HCT116 (cell line): ENCODE measurements around the gene ACTR3. TPM values are rescaled to one million over a fixed set of nuclear protein-coding genes. Genes with fewer than 3 reads are reported as not detected.

Experiments
- ATAC-seq: fragments of 200-7000 bp; cut with Tn5 transposase; 2 replicates; pipeline ENCODE4 v1.9.1; 2020; ENCODE audit warnings: mild to moderate bottlenecking, moderate library complexity
- BruUV-seq: library from RNA; stranded (reverse); fragments of 400-500 nt; replicated peaks from 2 replicates; lab custom pipeline; 2021; lab: Mats Ljungman, UMichigan
- CTCF ChIA-PET: fragments of 300-600 bp; sonication (Branson Sonifier 250); formaldehyde crosslinking; loops from one replicate; lab custom pipeline; 2021; ENCODE audit warnings: antibody characterized with exemption; lab: Charles Lee
- POLR2A ChIA-PET: fragments of 300-600, 350-600 bp; sonication (Branson Sonifier 250); formaldehyde crosslinking; loops from one replicate; lab custom pipeline; 2021; ENCODE audit warnings: antibody characterized with exemption; lab: Charles Lee
- RAD21 ChIA-PET, 2 experiments: fragments of 300-600 bp; sonication (Branson Sonifier 250); formaldehyde crosslinking; loops; one replicate each; lab custom pipeline; 2023; ENCODE audit warnings: low total read pairs in 2 of 2; ENCODE audit not compliant: uncharacterized antibody in 2 of 2, unreplicated experiment in 2 of 2, low non-redundant PET in 1 of 2; lab: Charles Lee
- DNase-seq: peaks from one replicate; pipeline ENCODE4 v3.0.0-alpha.2; 2010; ENCODE audit warnings: low read depth, low spot score
- H2AFZ ChIP-seq: fragments of 200-600 bp; shearing (Covaris generic), sonication (generic); 2 replicates; pipeline ENCODE4 v1.6.1; 2017; ENCODE audit warnings: low read depth, mixed run types, mixed read lengths, antibody characterized with exemption, low read length; ENCODE audit not compliant: poor library complexity, severe bottlenecking
- H3K27ac ChIP-seq: 2 replicates; pipeline ENCODE4 v1.5.1; 2012; ENCODE audit warnings: low read depth, low read length
- H3K27me3 ChIP-seq: fragments of 200-600 bp; sonication (generic); 2 replicates; pipeline ENCODE4 v1.6.1; 2016; ENCODE audit warnings: mixed run types, low read length, mixed read lengths; ENCODE audit not compliant: insufficient read depth
- H3K36me3 ChIP-seq, 2 experiments: fragments of 200-500 bp in 1 of 2; fragments of 200-600 bp in 1 of 2; sonication (Bioruptor generic) in 1 of 2; sonication (generic) in 1 of 2; 2 replicates each; pipeline versions ENCODE4 v1.5.1 to v1.6.1; 2014 to 2016; ENCODE audit warnings: low read length in 2 of 2, inconsistent platforms in 1 of 2, mixed read lengths in 1 of 2, mixed run types in 1 of 2; ENCODE audit not compliant: insufficient read depth in 2 of 2, control insufficient read depth in 1 of 2
- H3K4me1 ChIP-seq, 2 experiments: fragments of 200-600 bp in 1 of 2; sonication (generic) in 1 of 2; 2 replicates each; pipeline versions ENCODE4 v1.5.1 to v1.6.1; 2012 to 2017; ENCODE audit warnings: low read length in 2 of 2, inconsistent platforms in 1 of 2, mild to moderate bottlenecking in 1 of 2, mixed read lengths in 1 of 2, mixed run types in 1 of 2, moderate library complexity in 1 of 2; ENCODE audit not compliant: insufficient read depth in 2 of 2, control insufficient read depth in 1 of 2
- H3K4me2 ChIP-seq: fragments of 200-600 bp; sonication (generic); 2 replicates; pipeline ENCODE4 v1.6.1; 2017; ENCODE audit warnings: mixed run types, low read length, mixed read lengths
- H3K4me3 ChIP-seq, 2 experiments: fragments of 200-600 bp in 1 of 2; sonication (generic) in 1 of 2; replicated peaks in 1 of 2; 2 replicates each; pipeline ENCODE4 v1.5.1; 2011 to 2016; ENCODE audit warnings: low read length in 2 of 2, control low read depth in 1 of 2, low read depth in 1 of 2, mild to moderate bottlenecking in 1 of 2, mixed read lengths in 1 of 2, mixed run types in 1 of 2
- H3K79me2 ChIP-seq: fragments of 200-600 bp; sonication (generic); 2 replicates; pipeline ENCODE4 v1.6.1; 2017; ENCODE audit warnings: mild to moderate bottlenecking, mixed run types, low read length, moderate library complexity, mixed read lengths; ENCODE audit not compliant: insufficient read depth
- H3K9ac ChIP-seq: fragments of 200-600 bp; sonication (generic); 2 replicates; pipeline ENCODE4 v1.6.1; 2016; ENCODE audit warnings: low read length, mixed read lengths
- H3K9me2 ChIP-seq: fragments of 200-600 bp; sonication (generic), shearing (Covaris generic); 2 replicates; pipeline ENCODE4 v1.6.1; 2017; ENCODE audit warnings: mixed run types, mild to moderate bottlenecking, moderate library complexity; ENCODE audit not compliant: insufficient read depth
- H3K9me3 ChIP-seq, 2 experiments: fragments of 200-500 bp in 1 of 2; fragments of 200-600 bp in 1 of 2; sonication (Bioruptor generic) in 1 of 2; sonication (generic) in 1 of 2; 2 replicates each; pipeline ENCODE4 v1.6.1; 2014 to 2017; ENCODE audit warnings: low read length in 2 of 2, mixed read lengths in 2 of 2, inconsistent platforms in 1 of 2, low read depth in 1 of 2, mild to moderate bottlenecking in 1 of 2, mixed run types in 1 of 2, moderate library complexity in 1 of 2; ENCODE audit not compliant: control insufficient read depth in 1 of 2, insufficient read depth in 1 of 2
- H4K20me1 ChIP-seq: fragments of 200-600 bp; sonication (generic), shearing (Covaris generic); 2 replicates; pipeline ENCODE4 v1.6.1; 2017; ENCODE audit warnings: mixed run types, mild to moderate bottlenecking, moderate library complexity; ENCODE audit not compliant: insufficient read depth
- ELF1 ChIP-seq: IDR thresholded peaks from 2 replicates; pipeline ENCODE4 v1.6.1; 2012; ENCODE audit warnings: low read depth, borderline replicate concordance
- EZH2phosphoT487 ChIP-seq: fragments of 200-600 bp; IDR thresholded peaks from 2 replicates; pipeline ENCODE4 v1.6.1; 2018; ENCODE audit warnings: antibody characterized with exemption, borderline replicate concordance
- FOSL1 ChIP-seq: IDR thresholded peaks from 2 replicates; pipeline ENCODE4 v1.6.1; 2012; ENCODE audit warnings: low read depth
- POLR2A ChIP-seq: IDR thresholded peaks from 2 replicates; pipeline ENCODE4 v1.7.0; 2011; ENCODE audit warnings: borderline replicate concordance; ENCODE audit not compliant: insufficient read depth, insufficient read length; ENCODE audit errors: extremely low read depth
- POLR2AphosphoS5 ChIP-seq: IDR thresholded peaks from 2 replicates; pipeline ENCODE4 v1.6.1; 2011; ENCODE audit warnings: mild to moderate bottlenecking, low read depth, low read length, moderate library complexity
- SIN3A ChIP-seq: IDR thresholded peaks from 2 replicates; pipeline ENCODE4 v1.6.1; 2012; ENCODE audit warnings: low read depth
- SP1 ChIP-seq: IDR thresholded peaks from 2 replicates; pipeline ENCODE4 v1.6.1; 2012; ENCODE audit warnings: low read depth
- TCF7L2 ChIP-seq: IDR thresholded peaks from 2 replicates; pipeline ENCODE4 v1.7.0; 2011; ENCODE audit warnings: borderline replicate concordance, inconsistent platforms; ENCODE audit not compliant: insufficient read depth, insufficient read length; ENCODE audit errors: extremely low read depth
- YY1 ChIP-seq: IDR thresholded peaks from 2 replicates; pipeline ENCODE4 v1.6.1; 2011; ENCODE audit warnings: low read length, low read depth, moderate library complexity, mild to moderate bottlenecking; ENCODE audit not compliant: insufficient replicate concordance; ENCODE audit errors: extremely low read depth
- ZNF274 ChIP-seq: fragments of 200-500 bp; sonication (Bioruptor generic); IDR thresholded peaks from 2 replicates; pipeline ENCODE4 v1.6.1; 2014; ENCODE audit warnings: mild to moderate bottlenecking, low read depth, low read length, inconsistent platforms
- intact Hi-C: fragments of 100-400 bp; cut with micrococcal nuclease; formaldehyde crosslinking; loops from 2 replicates; pipeline ENCODE4 v1.10.0; 2022
- total RNA-seq: library from RNA; stranded (reverse); gene quantifications from one replicate; pipeline ENCODE4 v1.2.1, GENCODE V29; 2021; ENCODE audit not compliant: unreplicated experiment
- TF ChIP-seq, protein P1 (sequence below), 3 experiments: fragments of 200-600 bp in 1 of 3; sonication (generic) in 1 of 3; IDR thresholded peaks in 2 of 3; conservative IDR thresholded peaks in 1 of 3; 2 replicates each; pipeline ENCODE4 v1.5.1; 2012 to 2017; ENCODE audit warnings: low read depth in 2 of 3, low read length in 2 of 3, antibody characterized with exemption in 1 of 3, borderline replicate concordance in 1 of 3, control low read depth in 1 of 3, mild to moderate bottlenecking in 1 of 3, mixed read lengths in 1 of 3, mixed run types in 1 of 3, moderate library complexity in 1 of 3; ENCODE audit not compliant: insufficient read depth in 1 of 3

The ACTR3 gene
- total RNA-seq, 1 experiment from 2014 or later = 232 TPM

DNA sequence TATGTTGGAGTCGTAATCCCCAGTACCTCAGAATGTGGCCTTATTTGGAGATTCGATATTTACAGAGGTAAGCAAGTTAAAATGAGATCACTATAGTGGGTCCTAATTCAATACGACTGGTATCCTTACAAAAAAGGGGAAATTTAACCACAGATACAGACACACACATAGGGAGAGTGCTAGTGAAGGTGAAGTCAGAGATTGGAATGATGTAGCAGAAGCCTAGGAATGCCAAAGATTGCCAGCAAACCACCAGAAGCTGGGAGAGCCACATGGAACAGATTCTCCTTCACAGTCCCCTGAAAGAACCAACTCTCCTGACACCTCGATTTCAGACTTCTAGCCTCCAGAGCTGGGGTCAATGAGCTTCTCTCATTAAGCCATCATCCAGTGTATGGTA is 17.7 kb upstream of the ACTR3 start:
- TF ChIP-seq POLR2AphosphoS5 (no peak), ZNF274 (no peak), SP1 (no peak), TCF7L2 (no peak), YY1 (no peak), SIN3A (no peak), POLR2A (no peak), ELF1 (no peak), EZH2phosphoT487 (no peak), FOSL1 (no peak)
- TF ChIP-seq, protein P1, sequence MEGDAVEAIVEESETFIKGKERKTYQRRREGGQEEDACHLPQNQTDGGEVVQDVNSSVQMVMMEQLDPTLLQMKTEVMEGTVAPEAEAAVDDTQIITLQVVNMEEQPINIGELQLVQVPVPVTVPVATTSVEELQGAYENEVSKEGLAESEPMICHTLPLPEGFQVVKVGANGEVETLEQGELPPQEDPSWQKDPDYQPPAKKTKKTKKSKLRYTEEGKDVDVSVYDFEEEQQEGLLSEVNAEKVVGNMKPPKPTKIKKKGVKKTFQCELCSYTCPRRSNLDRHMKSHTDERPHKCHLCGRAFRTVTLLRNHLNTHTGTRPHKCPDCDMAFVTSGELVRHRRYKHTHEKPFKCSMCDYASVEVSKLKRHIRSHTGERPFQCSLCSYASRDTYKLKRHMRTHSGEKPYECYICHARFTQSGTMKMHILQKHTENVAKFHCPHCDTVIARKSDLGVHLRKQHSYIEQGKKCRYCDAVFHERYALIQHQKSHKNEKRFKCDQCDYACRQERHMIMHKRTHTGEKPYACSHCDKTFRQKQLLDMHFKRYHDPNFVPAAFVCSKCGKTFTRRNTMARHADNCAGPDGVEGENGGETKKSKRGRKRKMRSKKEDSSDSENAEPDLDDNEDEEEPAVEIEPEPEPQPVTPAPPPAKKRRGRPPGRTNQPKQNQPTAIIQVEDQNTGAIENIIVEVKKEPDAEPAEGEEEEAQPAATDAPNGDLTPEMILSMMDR (IDR thresholded peaks at IDR 0.05 in 2 of 3, conservative IDR thresholded peaks at IDR 0.05 in 1 of 3; ENCODE audit: borderline replicate concordance in 1 of 3, insufficient read depth in 1 of 3, low read depth in 2 of 3, low read length in 2 of 3) = no peak
- TF ChIP-seq, all 23 proteins: peak for 0
- Histone ChIP-seq H4K20me1 (no peaks in the 10 kb centered on the region), H3K27me3 (no peaks in the 10 kb centered on the region), H3K4me3 (no peak overlapping the region), H3K4me2 (no peak overlapping the region), H3K9ac (no peak overlapping the region), H3K27ac (no peak overlapping the region), H3K36me3 (no peaks in the 10 kb centered on the region), H3K9me2 (no peaks in the 10 kb centered on the region), H3K9me3 (no peaks in the 10 kb centered on the region), H3K4me1 (peaks cover 17% of the 10 kb centered on the region in 2 experiments), H2AFZ (no peak overlapping the region), H3K79me2 (no peaks in the 10 kb centered on the region)
- ChIA-PET CTCF (no interaction called here), POLR2A (no interaction called here), RAD21 (no interaction called here)
- intact Hi-C loops = no loop called here
- BruUV-seq = no TSS peak
- ATAC-seq = no peak
- no peak for DNase-seq
